Astrocyte (in vitro differentiated cells and primary cell): ENCODE measurements around the gene LAMC1. TPM values are rescaled to one million over a fixed set of nuclear protein-coding genes. Genes with fewer than 3 reads are reported as not detected.

Experiments
- DNase-seq: peaks from one replicate; pipeline ENCODE4 v3.0.0-alpha.2; 2010; ENCODE audit warnings: low read depth
- FAIRE-seq: peaks from 2 replicates; lab custom pipeline; 2011; peaks lifted over from hg19 to GRCh38; lab: Jason Lieb, UNC
- H2AFZ ChIP-seq: 2 replicates; pipeline ENCODE4 v1.6.0; 2012; ENCODE audit warnings: low read depth, low read length, inconsistent platforms
- H3K27ac ChIP-seq: 2 replicates; pipeline ENCODE4 v1.5.1; 2011; ENCODE audit warnings: low read depth, low read length, inconsistent platforms
- H3K27me3 ChIP-seq: 2 replicates; pipeline ENCODE4 v1.6.0; 2011; ENCODE audit warnings: low read length, inconsistent platforms; ENCODE audit not compliant: insufficient read depth
- H3K36me3 ChIP-seq: 2 replicates; pipeline ENCODE4 v1.5.1; 2011; ENCODE audit warnings: low read length, inconsistent platforms; ENCODE audit not compliant: insufficient read depth
- H3K4me1 ChIP-seq: 2 replicates; pipeline ENCODE4 v1.5.1; 2011; ENCODE audit warnings: low read length, inconsistent platforms; ENCODE audit not compliant: insufficient read depth
- H3K4me2 ChIP-seq: 2 replicates; pipeline ENCODE4 v1.6.0; 2012; ENCODE audit warnings: low read length, inconsistent platforms
- H3K4me3 ChIP-seq: 2 replicates; pipeline ENCODE4 v1.5.1; 2011; ENCODE audit warnings: low read depth, mild to moderate bottlenecking, low read length, inconsistent platforms; ENCODE audit not compliant: insufficient read depth
- H3K79me2 ChIP-seq: 2 replicates; pipeline ENCODE4 v1.6.0; 2012; ENCODE audit warnings: mild to moderate bottlenecking, low read length, inconsistent platforms; ENCODE audit not compliant: insufficient read depth
- H3K9ac ChIP-seq: 2 replicates; pipeline ENCODE4 v1.6.0; 2012; ENCODE audit warnings: mild to moderate bottlenecking, low read length, inconsistent platforms
- H3K9me3 ChIP-seq: 2 replicates; pipeline ENCODE4 v1.5.1; 2012; ENCODE audit warnings: low read depth, mild to moderate bottlenecking, low read length, inconsistent platforms; ENCODE audit not compliant: insufficient read depth
- H4K20me1 ChIP-seq: 2 replicates; pipeline ENCODE4 v1.6.0; 2012; ENCODE audit warnings: low read length, inconsistent platforms; ENCODE audit not compliant: insufficient read depth
- H3K27ac Mint-ChIP-seq: one replicate; pipeline ENCODE4 v1.8.0; 2021; ENCODE audit warnings: mild to moderate bottlenecking, mixed read lengths; ENCODE audit not compliant: unreplicated experiment
- H3K27me3 Mint-ChIP-seq: one replicate; pipeline ENCODE4 v1.8.0; 2021; ENCODE audit warnings: low read depth, mixed read lengths; ENCODE audit not compliant: unreplicated experiment
- H3K36me3 Mint-ChIP-seq: one replicate; pipeline ENCODE4 v1.8.0; 2021; ENCODE audit warnings: low read depth, mixed read lengths; ENCODE audit not compliant: unreplicated experiment
- H3K4me1 Mint-ChIP-seq: one replicate; pipeline ENCODE4 v1.8.0; 2021; ENCODE audit warnings: low read depth, mixed read lengths; ENCODE audit not compliant: unreplicated experiment
- H3K4me3 Mint-ChIP-seq: one replicate; pipeline ENCODE4 v1.8.0; 2021; ENCODE audit warnings: mild to moderate bottlenecking, moderate library complexity, mixed read lengths; ENCODE audit not compliant: unreplicated experiment
- H3K9me3 Mint-ChIP-seq: one replicate; pipeline ENCODE4 v1.8.0; 2021; ENCODE audit warnings: mild to moderate bottlenecking, mixed read lengths; ENCODE audit not compliant: unreplicated experiment
- CTCF ChIP-seq: IDR thresholded peaks from 2 replicates; pipeline ENCODE4 v1.5.1; 2011; ENCODE audit warnings: low read depth, mild to moderate bottlenecking, inconsistent platforms, low read length, moderate library complexity; ENCODE audit not compliant: insufficient read depth
- EZH2 ChIP-seq: IDR thresholded peaks from 2 replicates; pipeline ENCODE4 v1.6.1; 2012; ENCODE audit warnings: mild to moderate bottlenecking, low read length, inconsistent platforms; ENCODE audit not compliant: insufficient read depth
- total RNA-seq: library from RNA; stranded (reverse); gene quantifications from 2 replicates; pipeline ENCODE4 v1.2.1, GENCODE V29; 2021

Gene LAMC1
- total RNA-seq, 1 donor from 2014 or later, result 270 TPM

- Histone ChIP-seq H3K9ac (no peak overlapping the region), H4K20me1 (no peaks in the 10 kb centered on the region), H3K4me3 (no peak overlapping the region), H3K36me3 (no peaks in the 10 kb centered on the region), H3K79me2 (no peaks in the 10 kb centered on the region), H3K4me2 (no peak overlapping the region), H3K9me3 (no peaks in the 10 kb centered on the region), H3K27me3 (no peaks in the 10 kb centered on the region), H3K4me1 (no peaks in the 10 kb centered on the region), H2AFZ (no peak overlapping the region), H3K27ac (no peak overlapping the region)
- Mint-ChIP-seq H3K36me3 (no peaks in the 10 kb centered on the region), H3K4me3 (no peak overlapping the region), H3K9me3 (peaks cover 3% of the 10 kb centered on the region), H3K27me3 (no peaks in the 10 kb centered on the region), H3K4me1 (peaks cover 7% of the 10 kb centered on the region), H3K27ac (no peak overlapping the region)
- no peak for TF ChIP-seq EZH2
- no peak for TF ChIP-seq CTCF
- no peak for DNase-seq
- FAIRE-seq, result no peak
These were observed 22.9 kb upstream of the LAMC1 start for GRCh38 chr1:183000167-183000962.

GRCh38 chr1:183002267-183002666 lies 21.0 kb upstream of the LAMC1 start:
- Histone ChIP-seq H3K27me3 (no peaks in the 10 kb centered on the region), H3K4me3 (no peak overlapping the region), H2AFZ (no peak overlapping the region), H3K27ac (no peak overlapping the region), H3K4me2 (no peak overlapping the region), H3K9ac (no peak overlapping the region), H3K9me3 (no peaks in the 10 kb centered on the region), H4K20me1 (no peaks in the 10 kb centered on the region), H3K79me2 (no peaks in the 10 kb centered on the region), H3K36me3 (no peaks in the 10 kb centered on the region), H3K4me1 (no peaks in the 10 kb centered on the region)
- DNase-seq, result no peak
- Mint-ChIP-seq H3K4me1 (no peaks in the 10 kb centered on the region), H3K27ac (no peak overlapping the region), H3K36me3 (no peaks in the 10 kb centered on the region), H3K4me3 (no peak overlapping the region), H3K27me3 (no peaks in the 10 kb centered on the region), H3K9me3 (peaks cover 3% of the 10 kb centered on the region)
- TF ChIP-seq EZH2, result no peak
- no peak for TF ChIP-seq CTCF
- no peak for FAIRE-seq

- Histone ChIP-seq H3K9ac (no peak overlapping the region), H3K4me3 (no peak overlapping the region), H3K27me3 (no peaks in the 10 kb centered on the region), H4K20me1 (no peaks in the 10 kb centered on the region), H3K27ac (no peak overlapping the region), H3K36me3 (no peaks in the 10 kb centered on the region), H3K9me3 (no peaks in the 10 kb centered on the region), H2AFZ (no peak overlapping the region), H3K4me1 (no peaks in the 10 kb centered on the region), H3K4me2 (no peak overlapping the region), H3K79me2 (no peaks in the 10 kb centered on the region)
- H3K9me3 Mint-ChIP-seq, result peaks cover 3% of the 10 kb centered on the region
- no peaks in the 10 kb centered on the region for H3K4me1 Mint-ChIP-seq
- H3K27ac Mint-ChIP-seq, result no peak overlapping the region
- H3K27me3 Mint-ChIP-seq, result no peaks in the 10 kb centered on the region
- FAIRE-seq, result no peak
- no peaks in the 10 kb centered on the region for H3K36me3 Mint-ChIP-seq
- H3K4me3 Mint-ChIP-seq, result no peak overlapping the region
- DNase-seq, result peak; percentile 9
- TF ChIP-seq EZH2 (no peak), CTCF (no peak)
These were observed 20.4 kb upstream of the LAMC1 start for GRCh38 chr1:183002797-183003196.
